ENCODE measurements around the gene STUM.

DNA sequence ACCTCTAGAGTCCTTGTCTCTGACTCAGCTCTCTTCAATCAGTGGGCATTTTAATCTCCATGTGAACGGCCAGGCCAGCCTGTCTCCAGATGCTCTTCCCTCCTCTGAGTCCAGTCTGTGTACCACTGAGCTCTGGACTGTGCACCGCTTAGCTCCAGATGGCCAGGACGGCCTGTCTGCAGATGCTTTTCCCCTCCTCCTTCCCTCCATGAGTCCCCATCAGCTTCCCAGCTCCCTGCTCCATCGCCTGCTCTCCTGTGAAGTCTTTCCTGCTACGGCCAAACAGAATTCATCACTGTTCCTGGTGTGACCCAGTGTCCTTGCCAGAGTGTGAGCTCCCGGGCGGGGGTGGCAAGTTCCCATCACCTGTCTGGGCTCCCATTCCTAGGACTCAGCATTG, 42.0 kb downstream of the STUM start:
- TF ChIP-seq EP300 (IDR thresholded peaks at IDR 0.05; ENCODE audit: low read depth) (no peak), POLR2A (IDR thresholded peaks at IDR 0.05) (no peak), POLR2AphosphoS5 (IDR thresholded peaks at IDR 0.05) (no peak), CTCF (IDR thresholded peaks at IDR 0.05) (no peak)

Measured in transverse colon (tissue), 4 donors.